OCI-LY7 (cell line): Measurements from ENCODE around the gene ZFYVE28. TPM values are rescaled to one million over a fixed set of nuclear protein-coding genes. Genes with fewer than 3 reads are reported as not detected.

ENCODE experiments used
- BruUV-seq: library from RNA; stranded (reverse); fragments of 400-500 nt; replicated peaks from 2 replicates; lab custom pipeline; 2021; lab: Mats Ljungman, UMichigan
- CTCF ChIA-PET: fragments of 300-600 bp; sonication (Branson Sonifier 250); formaldehyde crosslinking; loops from one replicate; lab custom pipeline; 2022; ENCODE audit warnings: antibody characterized with exemption; ENCODE audit not compliant: unreplicated experiment; lab: Charles Lee
- POLR2A ChIA-PET: fragments of 300-600 bp; sonication (Branson Sonifier 250); formaldehyde crosslinking; loops from one replicate; lab custom pipeline; 2022; ENCODE audit warnings: antibody characterized with exemption; lab: Charles Lee
- DNase-seq: peaks from one replicate; pipeline ENCODE4 v3.0.0-alpha.2; 2015; ENCODE audit warnings: low spot score
- H2AFZ ChIP-seq: fragments of 200-600 bp; sonication (generic), shearing (Covaris generic); 2 replicates; pipeline ENCODE4 v1.6.1; 2014; ENCODE audit warnings: mild to moderate bottlenecking, antibody characterized with exemption, low read length, moderate library complexity
- H3K27ac ChIP-seq: fragments of 200-600 bp; sonication (generic); 2 replicates; pipeline ENCODE4 v1.5.1; 2014; ENCODE audit warnings: mixed run types, low read depth, mild to moderate bottlenecking, moderate library complexity, low read length, inconsistent platforms; ENCODE audit not compliant: poor library complexity, severe bottlenecking
- H3K36me3 ChIP-seq: fragments of 200-600 bp; sonication (generic); 2 replicates; pipeline ENCODE4 v1.6.1; 2014; ENCODE audit warnings: mild to moderate bottlenecking, antibody characterized with exemption, low read length, moderate library complexity, mixed read lengths; ENCODE audit not compliant: insufficient read depth
- H3K4me1 ChIP-seq: fragments of 200-600 bp; sonication (generic); 2 replicates; pipeline ENCODE4 v1.5.1; 2014; ENCODE audit warnings: mild to moderate bottlenecking, low read length; ENCODE audit not compliant: insufficient read depth, poor library complexity, severe bottlenecking
- H3K4me2 ChIP-seq: fragments of 200-600 bp; sonication (generic); 2 replicates; pipeline ENCODE4 v1.6.1; 2014; ENCODE audit warnings: mild to moderate bottlenecking, low read length
- H3K4me3 ChIP-seq: fragments of 200-600 bp; sonication (generic); 2 replicates; pipeline ENCODE4 v1.5.1; 2014; ENCODE audit warnings: mild to moderate bottlenecking, low read depth, low read length; ENCODE audit not compliant: poor library complexity, severe bottlenecking
- H3K79me2 ChIP-seq: fragments of 200-600 bp; sonication (generic); 2 replicates; pipeline ENCODE4 v1.6.1; 2016; ENCODE audit warnings: low read depth, mild to moderate bottlenecking, low read length, moderate library complexity, mixed read lengths; ENCODE audit not compliant: insufficient read depth
- H3K9me2 ChIP-seq: fragments of 200-600 bp; sonication (generic); 2 replicates; pipeline ENCODE4 v1.6.1; 2016; ENCODE audit warnings: mild to moderate bottlenecking, low read length, mixed read lengths; ENCODE audit not compliant: insufficient read depth
- H3K9me3 ChIP-seq: fragments of 200-600 bp; sonication (generic); 2 replicates; pipeline ENCODE4 v1.6.1; 2014; ENCODE audit warnings: mild to moderate bottlenecking, mixed run types, low read length, mixed read lengths
- H4K20me1 ChIP-seq: fragments of 200-600 bp; sonication (generic); 2 replicates; pipeline ENCODE4 v1.6.1; 2014; ENCODE audit warnings: mild to moderate bottlenecking, antibody characterized with exemption, low read length, moderate library complexity, mixed read lengths; ENCODE audit not compliant: insufficient read depth
- CTCF ChIP-seq: fragments of 200-600 bp; sonication (generic); conservative IDR thresholded peaks from 2 replicates; pipeline ENCODE4 v1.5.1; 2014; ENCODE audit warnings: mild to moderate bottlenecking, antibody characterized with exemption, low read length, moderate library complexity, mixed read lengths
- EZH2phosphoT487 ChIP-seq: fragments of 200-600 bp; sonication (generic); IDR thresholded peaks from 2 replicates; pipeline ENCODE4 v1.6.1; 2018; ENCODE audit warnings: low read depth, borderline replicate concordance, mild to moderate bottlenecking, mixed run types, antibody characterized with exemption, low read length, moderate library complexity, mixed read lengths
- intact Hi-C: fragments of 100-400 bp; cut with micrococcal nuclease; formaldehyde crosslinking; loops from one replicate; pipeline ENCODE4 v1.10.0; 2022; ENCODE audit not compliant: unreplicated experiment
- total RNA-seq, 2 experiments: library from RNA; depleted of rRNA in 1 of 2; stranded (reverse); fragments of >200 nt in 1 of 2; shearing (Covaris generic) in 1 of 2; gene quantifications; 2 replicates each; pipeline ENCODE4 v1.2.3, GENCODE V29; 2014 to 2022

Gene ZFYVE28
- total RNA-seq, 2 experiments from 2014 or later = 0.32 TPM; not detected in 1

- no peak for DNase-seq
- ChIA-PET CTCF (no interaction called here), POLR2A (interaction anchor here (0.7 kb wide), 1 partner anchor 47 kb away, joined by 3 read pairs; no protein-coding TSS in a partner anchor)
- intact Hi-C loops = no loop called here
- BruUV-seq = no TSS peak
- Histone ChIP-seq H3K9me2 (no peaks in the 10 kb centered on the region), H3K4me3 (no peak overlapping the region), H3K36me3 (no peaks in the 10 kb centered on the region), H3K79me2 (no peaks in the 10 kb centered on the region), H3K4me2 (no peak overlapping the region), H3K4me1 (no peaks in the 10 kb centered on the region), H3K9me3 (no peaks in the 10 kb centered on the region), H3K27ac (no peak overlapping the region), H2AFZ (no peak overlapping the region), H4K20me1 (no peaks in the 10 kb centered on the region)
- TF ChIP-seq EZH2phosphoT487 (no peak), CTCF (no peak)
Observed at GRCh38 chr4:2360396-2360730, 58.1 kb downstream of the ZFYVE28 start.

- no peak for DNase-seq
- no peaks in the 10 kb centered on the region for H3K9me3 ChIP-seq
- ChIA-PET CTCF (no interaction called here), POLR2A (interaction anchor here (0.7 kb wide), 1 partner anchor 47 kb away, joined by 3 read pairs; no protein-coding TSS in a partner anchor)
- H3K27ac ChIP-seq = no peak overlapping the region
- no peaks in the 10 kb centered on the region for H3K36me3 ChIP-seq
- no peak overlapping the region for H2AFZ ChIP-seq
- no peak overlapping the region for H3K4me3 ChIP-seq
- no peaks in the 10 kb centered on the region for H3K79me2 ChIP-seq
- intact Hi-C loops = no loop called here
- H3K4me1 ChIP-seq = no peaks in the 10 kb centered on the region
- no peaks in the 10 kb centered on the region for H3K9me2 ChIP-seq
- no peak for TF ChIP-seq CTCF
- H4K20me1 ChIP-seq = no peaks in the 10 kb centered on the region
- BruUV-seq = no TSS peak
- H3K4me2 ChIP-seq = no peak overlapping the region
Observed at GRCh38 chr4:2359591-2360395, 58.7 kb downstream of the ZFYVE28 start.
